Sigmoid colon (tissue), 4 donors: ENCODE results near the gene SSC5D.

Source experiments
- CTCF ChIP-seq, 4 experiments: fragments of 450-650 bp in 3 of 4; fragments of 200-600 bp in 1 of 4; IDR thresholded peaks; one replicate each; pipeline ENCODE4 v1.5.1; 2016 to 2019; ENCODE audit warnings: antibody characterized with exemption in 4 of 4, mild to moderate bottlenecking in 3 of 4, moderate library complexity in 2 of 4
- EP300 ChIP-seq, 4 donors: sonication (generic); formaldehyde crosslinking; IDR thresholded peaks; one replicate each; pipeline ENCODE4 v1.6.1; 2017; ENCODE audit warnings: antibody characterized with exemption in 4 of 4
- POLR2A ChIP-seq, 2 donors: fragments of 450-650 bp; IDR thresholded peaks; one replicate each; pipeline ENCODE4 v1.6.1; 2016; ENCODE audit warnings: antibody characterized with exemption in 2 of 2, mild to moderate bottlenecking in 2 of 2, moderate library complexity in 2 of 2
- POLR2AphosphoS5 ChIP-seq, 4 donors: sonication (generic); formaldehyde crosslinking; IDR thresholded peaks; one replicate each; pipeline ENCODE4 v1.6.1; 2017; ENCODE audit warnings: antibody characterized with exemption in 4 of 4

- TF ChIP-seq POLR2A (IDR thresholded peaks at IDR 0.05) (no peak), CTCF (IDR thresholded peaks at IDR 0.05) (no peak), POLR2AphosphoS5 (IDR thresholded peaks at IDR 0.05) (no peak), EP300 (IDR thresholded peaks at IDR 0.05) (no peak)
These were observed 56.7 kb downstream of the SSC5D start for GRCh38 chr19:55544776-55545439.
